Central memory CD8-positive, alpha-beta T cell (primary cell): Measurements from ENCODE around the gene EVC.

Source experiments
- ATAC-seq: fragments of 150-1000 bp; cut with Tn5 transposase; replicated peaks from 2 replicates; pipeline ENCODE4 v1.10.0; 2022; ENCODE audit warnings: mild to moderate bottlenecking, moderate FRiP score, moderate number of reproducible peaks; ENCODE audit not compliant: poor library complexity, severe bottlenecking; ENCODE audit errors: extremely low read depth
- DNase-seq, 2 donors: peaks; one replicate each; pipeline ENCODE4 v3.0.0; 2021; ENCODE audit warnings: low spot score in 2 of 2
- H3K27ac Mint-ChIP-seq: one replicate; pipeline ENCODE4 v1.8.0; 2022; ENCODE audit warnings: low read depth, mild to moderate bottlenecking, moderate library complexity, mixed read lengths
- H3K27me3 Mint-ChIP-seq: one replicate; pipeline ENCODE4 v1.8.0; 2022; ENCODE audit warnings: mixed read lengths
- H3K36me3 Mint-ChIP-seq: one replicate; pipeline ENCODE4 v1.8.0; 2022; ENCODE audit warnings: mild to moderate bottlenecking, moderate library complexity, mixed read lengths; ENCODE audit not compliant: insufficient read depth
- H3K4me1 Mint-ChIP-seq: one replicate; pipeline ENCODE4 v1.8.0; 2022; ENCODE audit warnings: mixed read lengths
- H3K4me3 Mint-ChIP-seq: one replicate; pipeline ENCODE4 v1.8.0; 2022; ENCODE audit warnings: mild to moderate bottlenecking, moderate library complexity, mixed read lengths
- H3K9me3 Mint-ChIP-seq: one replicate; pipeline ENCODE4 v1.8.0; 2022; ENCODE audit warnings: mixed read lengths

Gene EVC

DNA sequence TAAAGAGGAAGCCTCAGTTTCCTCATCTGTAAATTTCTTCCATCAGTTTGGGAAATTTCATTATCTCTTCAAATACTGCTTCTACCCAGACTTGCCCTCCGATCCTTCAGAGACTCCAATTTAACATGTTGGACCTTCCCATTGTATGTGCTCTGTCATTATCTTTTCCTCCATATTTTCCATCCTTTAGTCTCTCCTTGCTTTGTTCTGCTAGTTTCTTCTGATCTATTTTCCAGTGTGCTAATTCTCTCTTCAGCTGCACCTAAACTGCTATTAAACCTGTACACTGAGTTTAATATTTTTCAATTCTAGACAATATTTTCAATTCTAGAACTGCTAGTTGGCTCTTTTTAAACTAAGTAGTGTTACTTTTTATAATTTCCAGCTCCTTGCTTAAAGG lies 65.5 kb downstream of the EVC start:
- Mint-ChIP-seq H3K4me3 (no peak overlapping the region), H3K9me3 (peaks cover 6% of the 10 kb centered on the region), H3K36me3 (no peaks in the 10 kb centered on the region), H3K4me1 (no peaks in the 10 kb centered on the region), H3K27ac (no peak overlapping the region), H3K27me3 (peaks cover 8% of the 10 kb centered on the region)
- ATAC-seq, result no peak
- no peak for DNase-seq

DNA sequence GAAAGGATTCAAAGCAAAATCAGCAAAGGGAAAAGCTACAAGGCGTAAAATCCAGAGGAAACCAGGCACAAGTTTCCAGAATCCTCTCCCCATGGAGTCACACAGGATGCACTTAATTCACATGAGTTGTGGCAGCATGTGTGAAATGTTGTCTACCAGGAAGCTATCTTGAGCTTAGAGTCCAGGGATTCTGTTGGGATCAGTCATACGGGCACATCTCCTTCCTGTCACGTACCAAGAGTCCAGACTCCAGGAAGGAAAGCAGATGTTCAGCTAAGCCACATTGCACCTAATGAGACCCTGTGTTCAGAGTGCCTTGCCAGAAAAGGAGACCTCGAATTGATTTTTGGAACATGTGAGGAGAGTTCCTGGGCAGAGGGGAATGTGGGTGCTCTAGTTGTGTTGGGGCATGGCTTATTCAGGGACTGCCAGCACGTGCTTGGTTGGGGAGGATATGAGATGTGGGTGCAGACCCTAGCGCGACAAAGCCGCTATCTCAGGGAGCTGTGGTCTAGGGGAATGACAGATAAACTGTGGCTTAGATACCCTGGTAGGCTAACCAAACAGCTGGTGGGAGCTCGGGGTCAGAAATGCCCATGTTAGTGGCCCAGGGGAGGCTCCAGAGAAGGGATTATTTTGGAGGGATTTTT lies 70.0 kb downstream of the EVC start:
- Mint-ChIP-seq H3K4me3 (no peak overlapping the region), H3K36me3 (peaks cover 2% of the 10 kb centered on the region), H3K27me3 (peaks cover 11% of the 10 kb centered on the region), H3K4me1 (no peaks in the 10 kb centered on the region), H3K27ac (no peak overlapping the region), H3K9me3 (peaks cover 6% of the 10 kb centered on the region)
- ATAC-seq (no peak), DNase-seq (no peak)

DNA sequence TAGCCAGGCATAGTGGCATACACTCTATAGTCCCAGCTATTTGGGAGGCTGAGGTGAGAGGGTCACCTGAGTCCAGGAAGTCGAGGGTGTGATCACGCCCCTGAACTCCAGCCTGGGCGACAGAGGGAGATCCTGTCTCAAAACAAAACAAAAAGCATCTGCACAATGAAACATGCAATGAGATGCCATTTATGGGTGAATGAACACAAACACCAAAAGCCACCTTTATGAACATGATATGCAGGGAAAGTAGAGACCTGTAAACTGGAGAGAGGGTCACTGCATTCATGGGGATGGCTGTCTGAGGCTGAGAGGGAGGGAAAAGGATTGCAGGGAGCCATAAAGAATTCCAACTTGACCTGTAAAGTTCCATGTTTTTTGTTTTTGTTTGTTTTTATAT lies 70.7 kb downstream of the EVC start:
- H3K27me3 Mint-ChIP-seq, result peaks cover 11% of the 10 kb centered on the region
- no peak for ATAC-seq

DNA sequence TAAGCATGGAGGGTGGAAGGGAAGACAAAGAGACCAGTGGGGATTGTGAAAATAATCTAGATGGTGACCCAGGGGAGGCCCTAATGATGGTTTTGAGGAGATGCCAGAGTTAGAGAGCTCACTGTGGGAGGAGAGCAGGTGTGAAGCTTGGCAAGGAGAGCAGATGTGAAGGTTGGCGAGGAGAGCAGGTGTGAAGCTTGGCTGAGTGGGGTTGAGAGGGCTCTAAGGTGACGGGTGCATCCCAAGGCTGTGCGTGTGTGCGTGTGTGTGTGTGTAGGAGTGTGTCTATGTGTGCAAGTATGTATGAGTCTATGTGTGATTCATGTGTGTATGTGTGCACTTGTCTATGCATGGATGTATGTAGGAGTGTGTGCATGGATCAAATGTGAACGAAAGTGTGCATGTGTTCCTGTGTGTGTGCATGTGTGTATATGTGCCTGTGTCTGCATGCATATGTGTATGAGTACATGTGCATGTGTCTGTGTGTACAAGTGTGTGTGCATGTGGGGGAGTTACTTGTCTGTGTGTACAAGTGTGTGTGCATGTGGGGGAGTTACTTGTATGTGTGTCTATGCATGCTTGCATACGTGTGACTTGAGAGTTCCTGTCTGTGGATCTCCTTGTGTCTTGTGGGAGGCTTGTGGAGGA lies 72.0 kb downstream of the EVC start:
- no peaks in the 10 kb centered on the region for H3K4me1 Mint-ChIP-seq
- H3K36me3 Mint-ChIP-seq, result peaks cover 2% of the 10 kb centered on the region
- H3K4me3 Mint-ChIP-seq, result no peak overlapping the region
- DNase-seq, result no peak
- H3K27me3 Mint-ChIP-seq, result peaks cover 11% of the 10 kb centered on the region
- H3K27ac Mint-ChIP-seq, result no peak overlapping the region
- H3K9me3 Mint-ChIP-seq, result no peaks in the 10 kb centered on the region
- no peak for ATAC-seq

More for the DNA sequence above, 70.7 kb downstream of the EVC start:
- no peak overlapping the region for H3K4me3 Mint-ChIP-seq
- no peak for DNase-seq
- no peaks in the 10 kb centered on the region for H3K4me1 Mint-ChIP-seq
- H3K36me3 Mint-ChIP-seq, result peaks cover 2% of the 10 kb centered on the region
- H3K27ac Mint-ChIP-seq, result no peak overlapping the region
- peaks cover under 1% of the 10 kb centered on the region for H3K9me3 Mint-ChIP-seq

DNA sequence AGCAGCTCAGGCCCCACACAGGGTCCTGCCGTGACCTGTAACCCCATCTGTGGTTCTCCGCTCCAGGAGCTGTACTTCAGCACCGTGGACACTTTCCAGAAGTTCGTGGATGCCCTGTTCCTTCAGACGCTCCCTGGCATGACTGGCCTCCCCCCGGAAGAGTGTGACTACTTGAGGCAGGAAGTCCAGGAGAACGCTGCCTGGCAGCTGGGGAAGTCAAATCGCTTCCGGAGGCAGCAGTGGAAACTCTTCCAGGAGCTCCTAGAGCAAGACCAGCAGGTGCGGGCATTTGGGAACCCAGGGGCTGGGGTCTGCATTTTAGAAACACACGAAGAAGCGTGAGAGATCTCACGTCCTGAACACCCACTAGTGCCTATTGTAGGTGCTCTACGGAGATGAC lies 72.5 kb downstream of the EVC start:
- Mint-ChIP-seq H3K36me3 (peaks cover 2% of the 10 kb centered on the region), H3K4me3 (no peak overlapping the region), H3K9me3 (no peaks in the 10 kb centered on the region), H3K4me1 (no peaks in the 10 kb centered on the region), H3K27me3 (peaks cover 11% of the 10 kb centered on the region), H3K27ac (no peak overlapping the region)
- ATAC-seq (no peak), DNase-seq (no peak)

DNA sequence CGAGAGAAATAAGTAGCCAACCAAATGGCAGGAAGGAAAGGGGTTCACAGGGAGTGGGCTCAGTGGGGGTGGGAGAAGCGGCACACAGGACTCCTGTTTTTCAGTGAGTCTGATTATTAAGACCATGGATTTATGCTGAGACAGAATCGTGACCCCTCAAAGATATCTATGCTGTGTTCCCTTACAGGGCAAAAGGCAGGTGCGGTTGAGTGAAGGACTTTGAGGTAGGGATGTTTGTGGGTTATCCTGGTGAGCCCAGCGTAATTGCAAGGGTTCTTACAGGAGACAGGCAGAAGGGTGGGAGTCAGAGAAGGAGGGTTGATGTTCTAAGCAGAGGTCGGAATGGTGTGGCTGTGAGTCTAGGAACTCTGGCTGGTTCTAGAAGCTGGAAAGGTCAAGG lies 73.0 kb downstream of the EVC start:
- Mint-ChIP-seq H3K36me3 (peaks cover 2% of the 10 kb centered on the region), H3K4me3 (no peak overlapping the region), H3K4me1 (no peaks in the 10 kb centered on the region), H3K27me3 (peaks cover 11% of the 10 kb centered on the region), H3K27ac (no peak overlapping the region), H3K9me3 (no peaks in the 10 kb centered on the region)
- DNase-seq (peak in 1 of 2 donors; percentile 0), ATAC-seq (no peak)

DNA sequence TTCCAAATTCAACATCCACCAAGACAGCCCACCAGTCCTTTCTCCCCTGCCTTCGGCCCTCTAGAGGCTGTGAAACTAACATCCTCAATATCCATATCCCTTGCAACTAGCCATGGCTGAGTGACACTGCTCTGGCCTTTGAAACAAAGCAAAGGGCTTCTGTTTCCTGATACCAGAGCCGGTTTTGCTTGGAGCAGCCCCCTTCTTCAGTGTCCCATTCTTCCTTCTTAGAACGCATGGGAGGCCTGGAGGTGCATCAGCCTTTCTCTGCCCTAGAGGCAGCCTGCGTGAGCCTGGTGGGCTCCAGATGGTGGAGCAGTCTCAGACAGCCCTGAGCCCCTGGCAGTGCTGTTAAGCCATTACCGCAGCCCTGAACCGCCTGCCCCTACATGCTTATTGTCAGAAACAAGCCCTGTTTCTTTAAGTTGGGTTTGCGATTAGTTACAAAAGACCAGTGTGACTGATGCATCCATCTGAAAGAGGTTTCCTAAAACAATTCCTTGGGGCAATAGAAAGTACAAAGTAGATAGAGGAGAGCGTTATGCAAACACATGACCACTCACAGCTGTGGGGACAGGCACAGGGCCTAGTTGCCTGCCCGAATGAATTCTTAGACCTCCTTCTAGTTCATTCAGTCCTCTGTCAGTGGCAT lies 74.1 kb downstream of the EVC start:
- DNase-seq, result peak in 1 of 2 donors; percentile 3
- Mint-ChIP-seq H3K4me1 (no peaks in the 10 kb centered on the region), H3K27me3 (peaks cover 11% of the 10 kb centered on the region)

DNA sequence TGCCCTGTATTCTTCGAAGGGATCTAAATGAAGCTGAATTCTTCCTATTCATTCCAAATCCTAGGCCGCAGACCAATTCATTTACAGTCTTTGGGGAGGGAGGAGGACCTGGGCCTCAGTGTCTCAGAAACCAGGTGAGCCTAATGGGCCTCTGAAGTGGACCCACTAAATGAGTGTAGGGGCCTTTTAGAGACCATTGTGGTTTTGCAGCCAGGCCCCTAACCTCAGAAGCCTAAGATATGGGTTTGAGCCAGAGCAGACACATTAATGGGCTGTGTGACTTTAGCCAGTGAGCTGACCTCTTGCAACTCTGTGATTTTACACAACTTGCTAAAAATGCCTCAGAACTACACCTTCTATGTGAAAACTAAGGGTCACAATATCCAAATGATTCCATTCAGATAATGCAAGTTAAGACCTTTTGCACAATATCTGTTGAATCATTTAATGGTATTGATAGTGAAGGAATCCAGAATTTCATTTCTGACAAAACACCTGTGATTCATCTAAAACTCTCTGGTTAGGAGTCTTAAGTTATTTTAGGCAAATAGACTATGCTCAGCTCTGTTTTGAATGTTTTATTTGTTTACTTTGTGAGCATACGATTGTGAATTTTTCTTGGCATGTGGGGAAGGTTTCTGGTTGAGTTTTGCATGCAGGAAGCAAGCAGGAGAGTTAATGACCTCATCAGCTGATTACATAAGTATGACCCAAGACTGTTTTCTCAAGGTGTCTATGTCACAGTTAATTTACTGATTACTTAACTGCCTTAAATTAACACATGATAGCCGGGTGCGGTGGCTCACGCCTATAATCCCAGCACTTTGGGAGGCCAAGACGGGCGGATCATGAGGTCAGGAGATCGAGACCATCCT lies 75.0 kb downstream of the EVC start:
- Mint-ChIP-seq H3K27me3 (peaks cover 8% of the 10 kb centered on the region), H3K9me3 (no peaks in the 10 kb centered on the region), H3K36me3 (peaks cover 2% of the 10 kb centered on the region), H3K27ac (no peak overlapping the region), H3K4me1 (no peaks in the 10 kb centered on the region), H3K4me3 (no peak overlapping the region)
- no peak for ATAC-seq
- no peak for DNase-seq

More for the DNA sequence above, 74.1 kb downstream of the EVC start:
- H3K36me3 Mint-ChIP-seq, result peaks cover 2% of the 10 kb centered on the region
- no peak overlapping the region for H3K4me3 Mint-ChIP-seq
- no peaks in the 10 kb centered on the region for H3K9me3 Mint-ChIP-seq
- no peak for ATAC-seq
- no peak overlapping the region for H3K27ac Mint-ChIP-seq

DNA sequence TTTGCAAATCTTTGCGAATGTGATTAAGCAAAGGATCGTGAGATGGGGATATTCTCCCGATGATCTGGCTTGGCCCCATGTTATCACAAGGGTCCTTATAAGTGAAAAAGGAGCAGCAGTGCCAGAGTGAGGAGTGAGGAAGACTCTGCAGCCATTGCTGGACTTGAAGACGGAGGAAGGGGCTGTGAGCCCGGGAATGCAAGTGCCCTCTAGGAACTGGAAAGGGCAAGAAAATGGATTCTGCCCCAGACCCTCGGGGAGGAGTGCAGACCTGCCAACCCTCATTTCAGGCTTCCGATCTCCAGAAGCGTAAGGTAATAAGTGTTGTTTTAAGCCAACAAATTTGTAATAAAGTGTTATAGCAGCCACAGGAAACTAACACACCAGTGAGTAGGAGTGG lies 76.3 kb downstream of the EVC start:
- Mint-ChIP-seq H3K9me3 (no peaks in the 10 kb centered on the region), H3K4me1 (no peaks in the 10 kb centered on the region), H3K27ac (no peak overlapping the region), H3K27me3 (no peaks in the 10 kb centered on the region), H3K4me3 (no peak overlapping the region), H3K36me3 (peaks cover 3% of the 10 kb centered on the region)
- ATAC-seq (no peak), DNase-seq (no peak)

DNA sequence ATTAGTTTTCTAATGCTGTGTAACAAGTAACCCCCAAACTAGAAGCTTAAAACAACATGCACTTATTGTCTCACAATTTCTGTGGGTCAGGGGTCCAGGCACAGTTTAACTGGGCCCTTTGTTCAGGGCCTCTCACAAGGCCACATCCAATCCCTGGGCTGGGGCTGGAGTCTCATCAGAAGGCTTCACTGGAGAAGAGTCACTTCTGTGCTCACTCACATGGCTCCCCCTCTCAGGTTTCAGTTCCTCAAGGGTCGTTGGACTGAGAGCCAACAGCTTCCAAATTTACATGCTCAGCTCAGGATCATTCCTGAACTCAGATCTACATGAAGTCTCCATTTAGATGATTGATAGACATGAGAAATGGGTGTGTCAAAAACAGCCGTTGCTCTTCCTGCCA lies 77.1 kb downstream of the EVC start:
- no peaks in the 10 kb centered on the region for H3K9me3 Mint-ChIP-seq
- H3K27me3 Mint-ChIP-seq, result no peaks in the 10 kb centered on the region
- DNase-seq (no peak), ATAC-seq (no peak)
- H3K4me1 Mint-ChIP-seq, result no peaks in the 10 kb centered on the region
- no peak overlapping the region for H3K27ac Mint-ChIP-seq
- H3K36me3 Mint-ChIP-seq, result peaks cover 2% of the 10 kb centered on the region
- H3K4me3 Mint-ChIP-seq, result no peak overlapping the region

DNA sequence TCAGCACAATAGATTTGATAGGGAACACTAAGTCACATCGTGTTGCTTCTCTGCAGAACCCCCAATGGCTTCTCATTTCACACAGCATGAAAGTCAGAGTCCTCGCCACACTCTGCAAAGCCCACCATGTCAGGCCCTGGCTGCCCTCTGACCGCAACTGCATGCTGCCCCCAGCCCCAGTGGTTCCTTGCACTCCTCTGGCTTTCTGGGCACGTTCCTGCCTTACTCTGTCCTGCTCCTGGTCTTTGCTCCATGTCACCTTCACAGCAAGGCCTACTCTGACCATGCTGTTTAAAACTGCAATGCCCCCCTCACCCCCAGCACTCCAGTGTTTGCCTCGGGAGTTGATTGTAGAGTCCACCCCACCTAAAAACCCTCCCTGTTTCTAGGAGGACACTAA lies 78.1 kb downstream of the EVC start:
- no peak for DNase-seq
- no peak overlapping the region for H3K27ac Mint-ChIP-seq
- H3K9me3 Mint-ChIP-seq, result no peaks in the 10 kb centered on the region
- H3K36me3 Mint-ChIP-seq, result peaks cover 2% of the 10 kb centered on the region
- no peaks in the 10 kb centered on the region for H3K4me1 Mint-ChIP-seq
- no peak for ATAC-seq
- H3K4me3 Mint-ChIP-seq, result no peak overlapping the region
- H3K27me3 Mint-ChIP-seq, result no peaks in the 10 kb centered on the region

DNA sequence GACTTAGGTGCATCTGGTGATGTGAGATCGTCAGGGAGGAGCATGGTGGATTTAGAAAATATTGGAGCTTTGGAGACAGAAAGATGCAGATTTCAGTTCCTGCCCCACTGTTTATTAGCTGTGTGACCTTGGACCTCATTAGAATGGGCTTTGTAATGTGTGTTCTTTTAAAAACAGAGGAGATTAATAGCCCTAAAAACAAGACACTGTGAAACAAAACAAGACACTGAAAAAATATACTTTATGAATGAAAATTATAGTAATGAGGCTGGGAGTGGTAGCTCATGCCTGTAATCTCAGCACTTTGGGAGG lies 79.5 kb downstream of the EVC start:
- Mint-ChIP-seq H3K4me3 (no peak overlapping the region), H3K27ac (no peak overlapping the region), H3K36me3 (peaks cover 2% of the 10 kb centered on the region), H3K4me1 (no peaks in the 10 kb centered on the region), H3K9me3 (no peaks in the 10 kb centered on the region), H3K27me3 (no peaks in the 10 kb centered on the region)
- DNase-seq (no peak), ATAC-seq (no peak)
